BE2C (cell line): Measurements from ENCODE around the gene TREM2.
"Not testable (repeated sequence)": the region's sequence is repeated elsewhere in the genome, so short reads cannot be mapped to it uniquely, and the experiment has no call there.

Experiments
- DNase-seq: peaks from one replicate; pipeline ENCODE4 v3.0.0-alpha.2; 2020
- H3K27me3 ChIP-seq: fragments of 250-450 bp; sonication (Bioruptor Pico); 2 replicates; pipeline ENCODE4 v1.5.1; 2020; ENCODE audit warnings: mild to moderate bottlenecking
- H3K36me3 ChIP-seq: fragments of 250-450 bp; sonication (Bioruptor Pico); 2 replicates; pipeline ENCODE4 v1.5.1; 2020; ENCODE audit warnings: mild to moderate bottlenecking
- H3K4me1 ChIP-seq: fragments of 250-450 bp; sonication (Bioruptor Pico); 2 replicates; pipeline ENCODE4 v1.5.1; 2020
- H3K4me3 ChIP-seq: 2 replicates; pipeline ENCODE4 v1.5.1; 2011; ENCODE audit warnings: low read depth, low read length
- H3K9me3 ChIP-seq: fragments of 250-450 bp; sonication (Bioruptor Pico); 2 replicates; pipeline ENCODE4 v1.5.1; 2020
- CTCF ChIP-seq: IDR thresholded peaks from 2 replicates; pipeline ENCODE4 v1.5.1; 2012; ENCODE audit warnings: mild to moderate bottlenecking, low read depth, low read length

Gene TREM2

DNA sequence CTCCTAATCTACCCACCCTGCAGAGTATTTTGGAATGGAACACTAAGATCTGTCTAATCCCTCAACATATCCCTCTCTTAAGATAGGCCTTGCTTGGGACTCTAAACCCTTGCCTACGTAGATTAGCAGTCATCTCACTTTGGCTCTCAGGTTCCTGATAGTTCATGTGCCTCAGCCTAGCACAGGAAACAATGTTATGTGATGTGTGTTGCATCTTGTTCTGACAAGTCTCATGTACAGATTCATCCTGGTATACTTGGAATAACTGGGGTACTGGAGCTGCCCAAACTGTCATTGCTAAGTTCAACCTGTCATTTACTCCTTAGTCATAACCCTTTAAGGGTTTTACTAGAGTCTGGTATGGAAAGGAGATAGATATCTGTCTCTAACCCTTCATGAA is 42.9 kb downstream of the TREM2 start:
- TF ChIP-seq CTCF, result no peak
- Histone ChIP-seq H3K4me1 (no peaks in the 10 kb centered on the region), H3K36me3 (no peaks in the 10 kb centered on the region), H3K4me3 (no peak overlapping the region), H3K9me3 (no peaks in the 10 kb centered on the region), H3K27me3 (no peaks in the 10 kb centered on the region)
- DNase-seq, result no peak

DNA sequence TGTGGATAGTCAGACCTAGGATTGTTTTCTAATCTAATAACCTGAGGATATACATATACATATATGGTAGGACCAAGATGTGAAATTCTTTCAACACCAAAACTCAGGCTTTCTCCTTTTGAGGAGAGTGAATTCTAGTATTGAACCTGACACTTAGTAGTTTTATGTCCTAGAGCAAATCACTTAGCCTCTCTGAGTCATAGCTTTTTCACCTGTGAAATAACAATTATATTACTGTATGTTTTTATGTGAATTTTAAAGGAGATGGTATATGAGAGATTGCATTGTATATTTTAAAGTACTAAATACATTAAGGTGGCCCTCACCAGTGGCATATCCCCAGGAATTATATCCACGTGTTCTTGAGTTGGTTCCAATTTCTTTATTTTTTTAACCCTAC is 43.4 kb downstream of the TREM2 start:
- Histone ChIP-seq H3K36me3 (no peaks in the 10 kb centered on the region), H3K4me1 (no peaks in the 10 kb centered on the region), H3K9me3 (no peaks in the 10 kb centered on the region), H3K4me3 (no peak overlapping the region), H3K27me3 (no peaks in the 10 kb centered on the region)
- no peak for TF ChIP-seq CTCF
- no peak for DNase-seq

DNA sequence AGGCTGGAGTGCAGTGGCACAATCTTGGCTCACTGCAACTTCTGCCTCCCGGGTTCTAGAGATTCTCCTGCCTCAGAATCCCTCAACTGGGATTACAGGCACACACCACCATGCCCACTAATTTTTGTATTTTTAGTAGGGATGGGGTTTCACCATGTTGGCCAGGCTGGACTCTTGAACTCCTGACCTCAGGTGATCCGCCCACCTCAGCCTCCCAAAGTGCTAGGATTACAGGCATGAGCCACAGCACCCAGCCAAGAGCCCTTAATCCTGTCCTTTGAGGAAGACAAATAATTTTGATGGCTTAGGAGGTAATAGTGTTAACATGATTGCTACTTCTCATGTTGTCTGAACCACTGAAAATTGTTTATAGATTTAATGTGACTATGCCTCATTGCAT is 47.9 kb downstream of the TREM2 start:
- not testable (repeated sequence) for DNase-seq, H3K36me3 ChIP-seq, H3K9me3 ChIP-seq, H3K4me1 ChIP-seq, H3K27me3 ChIP-seq, H3K4me3 ChIP-seq

DNA sequence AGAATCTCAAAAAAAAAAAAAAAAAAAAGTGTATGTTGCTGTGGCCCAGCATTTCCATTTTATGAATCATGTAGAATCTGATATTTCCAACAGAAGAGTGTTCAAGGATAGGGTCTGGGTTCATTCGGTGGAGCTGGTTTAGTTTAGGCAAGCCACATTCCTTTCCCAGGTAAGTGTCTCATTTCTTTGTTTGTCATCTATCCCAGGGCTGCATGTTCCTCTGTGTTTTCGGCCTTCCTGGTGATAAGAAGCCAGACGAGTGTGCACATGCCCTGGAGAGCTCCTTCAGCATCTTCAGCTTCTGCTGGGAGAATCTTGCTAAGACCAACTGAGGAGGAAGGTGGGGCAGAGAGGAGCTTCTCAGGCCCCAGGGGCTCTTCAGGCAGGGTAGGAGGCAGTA is 51.9 kb downstream of the TREM2 start:
- no peak for TF ChIP-seq CTCF
- no peak overlapping the region for H3K4me3 ChIP-seq
- no peaks in the 10 kb centered on the region for H3K9me3 ChIP-seq
- H3K4me1 ChIP-seq, result no peaks in the 10 kb centered on the region
- no peaks in the 10 kb centered on the region for H3K36me3 ChIP-seq
- DNase-seq, result no peak
- H3K27me3 ChIP-seq, result no peaks in the 10 kb centered on the region
